Glutamatergic neuron (in vitro differentiated cells): ENCODE data around the gene GNG7. TPM values are rescaled to one million over a fixed set of nuclear protein-coding genes. Genes with fewer than 3 reads are reported as not detected.
"Not testable (repeated sequence)": the region's sequence is repeated elsewhere in the genome, so short reads cannot be mapped to it uniquely, and the experiment has no call there.

ENCODE experiments used
- DNase-seq: peaks from one replicate; pipeline ENCODE4 v3.0.0; 2022
- H3K27ac Mint-ChIP-seq: one replicate; pipeline ENCODE4 v1.8.0; 2020; ENCODE audit warnings: mild to moderate bottlenecking, mixed read lengths, inconsistent platforms; ENCODE audit not compliant: unreplicated experiment
- H3K27me3 Mint-ChIP-seq: one replicate; pipeline ENCODE4 v1.8.0; 2020; ENCODE audit warnings: mild to moderate bottlenecking, moderate library complexity, mixed read lengths, inconsistent platforms; ENCODE audit not compliant: unreplicated experiment
- H3K36me3 Mint-ChIP-seq: one replicate; pipeline ENCODE4 v1.8.0; 2020; ENCODE audit warnings: mild to moderate bottlenecking, mixed read lengths, inconsistent platforms; ENCODE audit not compliant: unreplicated experiment
- H3K4me1 Mint-ChIP-seq: one replicate; pipeline ENCODE4 v1.8.0; 2020; ENCODE audit warnings: mild to moderate bottlenecking, low read depth, mixed read lengths, inconsistent platforms; ENCODE audit not compliant: unreplicated experiment
- H3K4me3 Mint-ChIP-seq: one replicate; pipeline ENCODE4 v1.8.0; 2020; ENCODE audit warnings: mild to moderate bottlenecking, mixed read lengths, inconsistent platforms; ENCODE audit not compliant: unreplicated experiment
- H3K9me3 Mint-ChIP-seq: one replicate; pipeline ENCODE4 v1.8.0; 2020; ENCODE audit warnings: mild to moderate bottlenecking, moderate library complexity, mixed read lengths, inconsistent platforms; ENCODE audit not compliant: unreplicated experiment
- total RNA-seq: library from RNA; stranded (reverse); fragmentation: NEBNext Ultra II Directional; extraction: Animal tissue kit (Norgen Biotek cat#: 25700); gene quantifications from one replicate; pipeline ENCODE4 v1.2.1, GENCODE V29; 2021; ENCODE audit not compliant: unreplicated experiment
- TF ChIP-seq, protein P1 (sequence below): fragments of 200-600 bp; sonication (generic); IDR thresholded peaks from one replicate; pipeline ENCODE4 v1.5.0; 2021; ENCODE audit not compliant: partially characterized antibody, unreplicated experiment

Gene GNG7
- total RNA-seq, 1 donor from 2014 or later: 8.0 TPM

DNA sequence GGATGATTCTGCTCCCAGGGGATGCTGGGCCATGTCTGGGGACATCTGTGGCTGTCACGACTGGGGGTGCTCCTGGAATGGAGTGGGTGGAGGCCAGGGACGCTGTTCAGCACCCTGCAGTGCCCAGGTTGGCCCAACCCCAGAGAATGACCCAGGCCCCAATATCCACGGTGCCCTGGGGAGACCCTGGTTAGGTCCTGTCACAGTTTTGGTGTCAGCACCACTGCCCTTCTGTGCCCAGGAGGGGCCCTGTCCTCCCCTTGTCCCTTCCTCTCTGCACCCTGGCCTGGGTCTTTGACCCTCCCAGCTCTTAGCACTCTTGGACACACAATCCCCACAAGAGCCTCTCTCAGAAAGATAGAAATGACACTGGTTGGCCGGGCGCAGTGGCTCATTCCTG, 141.3 kb downstream of the GNG7 start:
- peaks cover 10% of the 10 kb centered on the region for H3K27me3 Mint-ChIP-seq
- H3K9me3 Mint-ChIP-seq: peaks cover 3% of the 10 kb centered on the region
- no peak for DNase-seq
- TF ChIP-seq, protein P1, sequence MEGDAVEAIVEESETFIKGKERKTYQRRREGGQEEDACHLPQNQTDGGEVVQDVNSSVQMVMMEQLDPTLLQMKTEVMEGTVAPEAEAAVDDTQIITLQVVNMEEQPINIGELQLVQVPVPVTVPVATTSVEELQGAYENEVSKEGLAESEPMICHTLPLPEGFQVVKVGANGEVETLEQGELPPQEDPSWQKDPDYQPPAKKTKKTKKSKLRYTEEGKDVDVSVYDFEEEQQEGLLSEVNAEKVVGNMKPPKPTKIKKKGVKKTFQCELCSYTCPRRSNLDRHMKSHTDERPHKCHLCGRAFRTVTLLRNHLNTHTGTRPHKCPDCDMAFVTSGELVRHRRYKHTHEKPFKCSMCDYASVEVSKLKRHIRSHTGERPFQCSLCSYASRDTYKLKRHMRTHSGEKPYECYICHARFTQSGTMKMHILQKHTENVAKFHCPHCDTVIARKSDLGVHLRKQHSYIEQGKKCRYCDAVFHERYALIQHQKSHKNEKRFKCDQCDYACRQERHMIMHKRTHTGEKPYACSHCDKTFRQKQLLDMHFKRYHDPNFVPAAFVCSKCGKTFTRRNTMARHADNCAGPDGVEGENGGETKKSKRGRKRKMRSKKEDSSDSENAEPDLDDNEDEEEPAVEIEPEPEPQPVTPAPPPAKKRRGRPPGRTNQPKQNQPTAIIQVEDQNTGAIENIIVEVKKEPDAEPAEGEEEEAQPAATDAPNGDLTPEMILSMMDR: no peak
- H3K4me1 Mint-ChIP-seq: peaks cover 5% of the 10 kb centered on the region
- no peak overlapping the region for H3K4me3 Mint-ChIP-seq
- no peaks in the 10 kb centered on the region for H3K36me3 Mint-ChIP-seq
- H3K27ac Mint-ChIP-seq: no peak overlapping the region

DNA sequence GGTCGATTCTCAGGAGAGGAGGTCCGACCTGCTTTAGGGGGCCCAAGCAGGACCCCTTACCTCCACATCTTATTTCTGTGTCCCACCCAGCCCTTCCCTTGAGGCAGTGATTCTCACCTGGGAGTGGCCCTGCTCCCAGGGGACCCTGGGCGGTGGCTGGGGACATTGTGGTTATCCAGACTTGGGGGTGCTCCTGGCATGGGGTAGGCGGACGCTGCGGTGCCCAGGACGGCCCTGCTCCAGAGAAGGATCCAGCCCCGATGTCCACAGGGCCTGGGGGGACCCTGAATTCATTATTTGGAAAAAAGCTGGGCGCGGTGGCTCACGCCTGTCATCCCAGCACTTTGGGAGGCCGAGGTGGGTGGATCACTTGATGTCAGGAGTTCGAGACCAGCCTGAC, 142.1 kb downstream of the GNG7 start:
- no peaks in the 10 kb centered on the region for H3K36me3 Mint-ChIP-seq
- TF ChIP-seq, protein P1: no peak
- peaks cover 6% of the 10 kb centered on the region for H3K4me1 Mint-ChIP-seq
- DNase-seq: no peak
- no peak overlapping the region for H3K4me3 Mint-ChIP-seq
- peaks cover 10% of the 10 kb centered on the region for H3K27me3 Mint-ChIP-seq
- H3K27ac Mint-ChIP-seq: no peak overlapping the region
- H3K9me3 Mint-ChIP-seq: peaks cover 3% of the 10 kb centered on the region

DNA sequence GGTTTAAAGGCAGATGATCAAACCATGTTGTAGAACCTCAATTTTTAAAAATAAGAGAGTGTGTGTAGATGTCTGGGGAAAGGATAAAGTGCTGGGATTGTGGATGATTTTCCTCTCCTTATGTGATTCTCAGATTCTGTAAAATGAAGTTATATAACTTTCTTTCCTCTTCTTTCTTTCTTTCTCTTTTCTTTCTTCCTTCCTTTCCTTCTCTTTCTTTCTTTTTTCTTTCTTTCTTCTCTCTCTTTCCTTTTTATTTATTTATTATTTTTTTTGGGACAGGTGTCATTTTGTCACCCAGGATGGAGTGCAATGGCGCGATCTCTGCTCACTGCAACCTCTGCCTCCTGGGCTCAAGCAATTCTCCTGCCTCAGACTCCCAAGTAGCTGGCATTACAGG, 144.0 kb downstream of the GNG7 start:
- Mint-ChIP-seq H3K27me3 (peaks cover 10% of the 10 kb centered on the region), H3K36me3 (no peaks in the 10 kb centered on the region), H3K4me3 (no peak overlapping the region), H3K27ac (no peak overlapping the region), H3K9me3 (no peaks in the 10 kb centered on the region), H3K4me1 (peaks cover 6% of the 10 kb centered on the region)
- no peak for DNase-seq
- TF ChIP-seq, protein P1: no peak

DNA sequence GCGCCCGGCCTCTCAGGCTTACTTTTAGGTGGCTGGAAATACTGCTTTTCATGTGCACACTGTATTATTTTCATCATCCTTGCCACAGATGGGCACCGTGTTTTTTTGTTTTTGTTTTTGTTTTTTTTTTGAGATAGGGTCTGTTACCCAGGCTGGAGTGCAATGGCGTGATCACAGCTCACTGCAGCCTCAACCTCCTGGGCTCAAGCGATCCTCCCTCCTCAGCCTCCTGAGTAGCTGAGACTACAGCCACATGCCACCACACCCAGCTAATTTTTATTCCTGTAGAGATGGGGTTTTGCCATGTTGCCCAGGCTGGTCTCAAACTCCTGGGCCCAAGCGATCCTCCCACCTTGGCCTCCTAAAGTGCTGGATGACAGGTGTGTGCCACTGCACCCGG, 144.4 kb downstream of the GNG7 start:
- H3K4me1 Mint-ChIP-seq, H3K4me3 Mint-ChIP-seq, H3K27me3 Mint-ChIP-seq, H3K27ac Mint-ChIP-seq, DNase-seq, H3K36me3 Mint-ChIP-seq, H3K9me3 Mint-ChIP-seq: not testable (repeated sequence)

DNA sequence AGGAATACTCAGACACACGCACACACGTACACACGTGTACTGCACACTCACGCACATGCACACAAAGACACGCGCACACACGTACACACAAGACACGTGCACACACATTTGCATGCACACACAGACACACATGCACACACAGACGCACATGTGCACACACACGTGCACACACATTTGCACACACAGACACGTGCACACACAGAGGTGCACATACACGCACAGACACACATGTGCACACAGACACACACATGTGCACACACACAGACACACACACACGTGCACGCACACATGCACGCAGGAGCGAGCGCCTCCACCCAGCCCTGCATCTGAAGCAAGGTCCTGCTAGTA, 145.4 kb downstream of the GNG7 start:
- TF ChIP-seq, protein P1: no peak
- no peaks in the 10 kb centered on the region for H3K36me3 Mint-ChIP-seq
- H3K9me3 Mint-ChIP-seq: no peaks in the 10 kb centered on the region
- peaks cover 10% of the 10 kb centered on the region for H3K27me3 Mint-ChIP-seq
- DNase-seq: no peak
- peaks cover 6% of the 10 kb centered on the region for H3K4me1 Mint-ChIP-seq
- H3K4me3 Mint-ChIP-seq: no peak overlapping the region
- H3K27ac Mint-ChIP-seq: peak overlapping the region; percentile 36
